Peyer's patch (tissue), 4 donors: ENCODE results near the gene CYFIP1.

Source experiments
- POLR2A ChIP-seq, 2 donors: fragments of 450-650 bp; IDR thresholded peaks; one replicate each; pipeline ENCODE4 v1.5.1; 2017; ENCODE audit warnings: antibody characterized with exemption in 2 of 2, mild to moderate bottlenecking in 2 of 2, moderate library complexity in 2 of 2
- TF ChIP-seq, protein P1 (sequence below), 6 experiments: fragments of 450-650 bp in 4 of 6; fragments of 200-600 bp in 2 of 6; sonication (generic) in 1 of 6; IDR thresholded peaks; one replicate each; pipeline ENCODE4 v1.5.1; 2017 to 2019; ENCODE audit warnings: antibody characterized with exemption in 6 of 6, mild to moderate bottlenecking in 3 of 6, moderate library complexity in 1 of 6

DNA sequence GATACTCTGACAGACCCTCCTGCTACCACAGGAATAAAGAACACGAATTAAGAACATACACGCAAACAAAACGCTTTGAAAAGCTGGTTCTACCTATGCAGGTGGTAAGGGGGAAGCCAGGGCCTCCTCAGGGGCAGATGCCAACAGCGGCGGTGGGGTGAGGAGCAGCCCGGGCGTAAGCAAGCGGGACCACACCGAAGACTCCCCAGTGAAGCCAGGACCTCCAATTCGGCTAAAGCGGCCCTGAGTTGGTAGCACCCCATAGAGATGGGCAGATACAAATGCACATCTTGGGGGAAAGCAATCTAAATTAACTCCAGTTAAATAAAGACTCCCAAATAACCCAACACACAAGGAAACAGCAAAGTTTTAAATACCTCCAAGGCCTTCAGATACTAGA lies 109.3 kb downstream of the CYFIP1 start:
- TF ChIP-seq POLR2A (IDR thresholded peaks at IDR 0.05) = no peak
- TF ChIP-seq, protein P1, sequence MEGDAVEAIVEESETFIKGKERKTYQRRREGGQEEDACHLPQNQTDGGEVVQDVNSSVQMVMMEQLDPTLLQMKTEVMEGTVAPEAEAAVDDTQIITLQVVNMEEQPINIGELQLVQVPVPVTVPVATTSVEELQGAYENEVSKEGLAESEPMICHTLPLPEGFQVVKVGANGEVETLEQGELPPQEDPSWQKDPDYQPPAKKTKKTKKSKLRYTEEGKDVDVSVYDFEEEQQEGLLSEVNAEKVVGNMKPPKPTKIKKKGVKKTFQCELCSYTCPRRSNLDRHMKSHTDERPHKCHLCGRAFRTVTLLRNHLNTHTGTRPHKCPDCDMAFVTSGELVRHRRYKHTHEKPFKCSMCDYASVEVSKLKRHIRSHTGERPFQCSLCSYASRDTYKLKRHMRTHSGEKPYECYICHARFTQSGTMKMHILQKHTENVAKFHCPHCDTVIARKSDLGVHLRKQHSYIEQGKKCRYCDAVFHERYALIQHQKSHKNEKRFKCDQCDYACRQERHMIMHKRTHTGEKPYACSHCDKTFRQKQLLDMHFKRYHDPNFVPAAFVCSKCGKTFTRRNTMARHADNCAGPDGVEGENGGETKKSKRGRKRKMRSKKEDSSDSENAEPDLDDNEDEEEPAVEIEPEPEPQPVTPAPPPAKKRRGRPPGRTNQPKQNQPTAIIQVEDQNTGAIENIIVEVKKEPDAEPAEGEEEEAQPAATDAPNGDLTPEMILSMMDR (IDR thresholded peaks at IDR 0.05) = no peak
